MM.1S (cell line): ENCODE results near the gene LARGE1.
"Not testable (repeated sequence)": the region's sequence is repeated elsewhere in the genome, so short reads cannot be mapped to it uniquely, and the experiment has no call there.

Experiments
- DNase-seq: peaks from one replicate; pipeline ENCODE4 v3.0.0-alpha.2; 2015
- H2AFZ ChIP-seq: fragments of 300-600 bp; sonication (generic); 2 replicates; pipeline ENCODE4 v1.6.0; 2016; ENCODE audit warnings: antibody characterized with exemption, low read length
- H3F3A ChIP-seq: fragments of 300-600 bp; sonication (generic); 2 replicates; pipeline ENCODE4 v1.6.1; 2016; ENCODE audit warnings: mild to moderate bottlenecking, antibody characterized with exemption, low read length, moderate library complexity, mixed read lengths; ENCODE audit not compliant: insufficient read depth
- H3K27ac ChIP-seq: fragments of 300-600 bp; sonication (generic); 2 replicates; pipeline ENCODE4 v1.5.1; 2016; ENCODE audit warnings: mild to moderate bottlenecking, low read length
- H3K27me3 ChIP-seq: fragments of 300-600 bp; sonication (generic); replicated peaks from 2 replicates; pipeline ENCODE4 v1.6.0; 2016; ENCODE audit warnings: low read length; ENCODE audit not compliant: insufficient read depth
- H3K36me3 ChIP-seq: fragments of 300-600 bp; sonication (generic); replicated peaks from 2 replicates; pipeline ENCODE4 v1.6.1; 2016; ENCODE audit warnings: mild to moderate bottlenecking, low read length, mixed read lengths; ENCODE audit not compliant: insufficient read depth
- H3K4me1 ChIP-seq: fragments of 300-600 bp; sonication (generic); 2 replicates; pipeline ENCODE4 v1.6.1; 2016; ENCODE audit warnings: low read length, mixed read lengths
- H3K4me2 ChIP-seq: fragments of 300-600 bp; sonication (generic); 2 replicates; pipeline ENCODE4 v1.6.0; 2016; ENCODE audit warnings: low read depth, low read length
- H3K4me3 ChIP-seq: fragments of 300-600 bp; sonication (generic); 2 replicates; pipeline ENCODE4 v1.5.1; 2016; ENCODE audit warnings: low read length, mixed read lengths
- H3K79me2 ChIP-seq: fragments of 300-600 bp; sonication (generic); 2 replicates; pipeline ENCODE4 v1.6.1; 2016; ENCODE audit warnings: mixed run types, low read length, mixed read lengths
- H3K9ac ChIP-seq: fragments of 300-600 bp; sonication (generic); 2 replicates; pipeline ENCODE4 v1.6.1; 2016; ENCODE audit warnings: low read length, mixed read lengths
- H3K9me2 ChIP-seq: fragments of 300-600 bp; sonication (generic); replicated peaks from 2 replicates; pipeline ENCODE4 v1.6.1; 2016; ENCODE audit warnings: mild to moderate bottlenecking, low read length, mixed read lengths; ENCODE audit not compliant: insufficient read depth
- H3K9me3 ChIP-seq: fragments of 300-600 bp; sonication (generic); replicated peaks from 2 replicates; pipeline ENCODE4 v1.6.1; 2016; ENCODE audit warnings: mild to moderate bottlenecking, low read length, mixed read lengths; ENCODE audit not compliant: insufficient read depth
- H4K20me1 ChIP-seq: fragments of 300-600 bp; sonication (generic); 2 replicates; pipeline ENCODE4 v1.6.1; 2016; ENCODE audit warnings: mild to moderate bottlenecking, low read length, moderate library complexity, mixed read lengths; ENCODE audit not compliant: insufficient read depth
- EZH2 ChIP-seq: fragments of 300-600 bp; sonication (generic); optimal IDR thresholded peaks from 2 replicates; pipeline ENCODE3; 2017; ENCODE audit warnings: low read depth, mild to moderate bottlenecking, antibody characterized with exemption, low read length, mixed read lengths
- EZH2phosphoT487 ChIP-seq: fragments of 300-600 bp; sonication (generic); IDR thresholded peaks from 2 replicates; pipeline ENCODE4 v1.6.1; 2018; ENCODE audit warnings: antibody characterized with exemption, low read length
- TF ChIP-seq, protein P1 (sequence below): fragments of 300-600 bp; sonication (generic); IDR thresholded peaks from 2 replicates; pipeline ENCODE4 v1.5.1; 2016; ENCODE audit warnings: antibody characterized with exemption, low read length, mixed read lengths

Gene LARGE1

DNA sequence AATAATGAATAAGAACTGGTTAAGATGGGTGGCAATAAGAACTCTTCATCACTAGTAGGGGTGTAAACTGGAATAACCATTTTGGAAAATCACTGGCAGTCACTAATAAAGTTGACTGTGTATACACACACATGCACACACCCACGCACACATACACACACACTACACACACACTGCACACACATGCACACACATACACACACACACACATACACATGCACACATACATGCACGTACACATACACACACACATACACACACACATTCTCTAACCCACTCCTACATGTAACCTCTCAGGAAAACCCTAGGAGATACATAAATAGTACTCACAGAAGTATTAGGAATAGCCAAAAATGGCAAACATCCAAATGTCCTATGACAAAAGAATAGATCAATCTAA is 455.6 kb downstream of the LARGE1 start:
- no peaks in the 10 kb centered on the region for H3K27me3 ChIP-seq
- H3F3A ChIP-seq, result no peaks in the 10 kb centered on the region
- no peaks in the 10 kb centered on the region for H3K9me3 ChIP-seq
- no peak for DNase-seq
- no peaks in the 10 kb centered on the region for H3K36me3 ChIP-seq
- TF ChIP-seq, protein P1, sequence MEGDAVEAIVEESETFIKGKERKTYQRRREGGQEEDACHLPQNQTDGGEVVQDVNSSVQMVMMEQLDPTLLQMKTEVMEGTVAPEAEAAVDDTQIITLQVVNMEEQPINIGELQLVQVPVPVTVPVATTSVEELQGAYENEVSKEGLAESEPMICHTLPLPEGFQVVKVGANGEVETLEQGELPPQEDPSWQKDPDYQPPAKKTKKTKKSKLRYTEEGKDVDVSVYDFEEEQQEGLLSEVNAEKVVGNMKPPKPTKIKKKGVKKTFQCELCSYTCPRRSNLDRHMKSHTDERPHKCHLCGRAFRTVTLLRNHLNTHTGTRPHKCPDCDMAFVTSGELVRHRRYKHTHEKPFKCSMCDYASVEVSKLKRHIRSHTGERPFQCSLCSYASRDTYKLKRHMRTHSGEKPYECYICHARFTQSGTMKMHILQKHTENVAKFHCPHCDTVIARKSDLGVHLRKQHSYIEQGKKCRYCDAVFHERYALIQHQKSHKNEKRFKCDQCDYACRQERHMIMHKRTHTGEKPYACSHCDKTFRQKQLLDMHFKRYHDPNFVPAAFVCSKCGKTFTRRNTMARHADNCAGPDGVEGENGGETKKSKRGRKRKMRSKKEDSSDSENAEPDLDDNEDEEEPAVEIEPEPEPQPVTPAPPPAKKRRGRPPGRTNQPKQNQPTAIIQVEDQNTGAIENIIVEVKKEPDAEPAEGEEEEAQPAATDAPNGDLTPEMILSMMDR, result no peak
- no peak for TF ChIP-seq EZH2phosphoT487
- no peak for TF ChIP-seq EZH2
- no peak overlapping the region for H3K4me3 ChIP-seq
- no peaks in the 10 kb centered on the region for H4K20me1 ChIP-seq
- no peak overlapping the region for H3K9ac ChIP-seq
- no peaks in the 10 kb centered on the region for H3K9me2 ChIP-seq
- H3K79me2 ChIP-seq, result 0 out of 2 replicates have a peak, but pooled peaks cover 3% of the 10 kb centered on the region
- no peaks in the 10 kb centered on the region for H3K4me1 ChIP-seq
- no peak overlapping the region for H2AFZ ChIP-seq
- no peak overlapping the region for H3K27ac ChIP-seq
- H3K4me2 ChIP-seq, result no peak overlapping the region

DNA sequence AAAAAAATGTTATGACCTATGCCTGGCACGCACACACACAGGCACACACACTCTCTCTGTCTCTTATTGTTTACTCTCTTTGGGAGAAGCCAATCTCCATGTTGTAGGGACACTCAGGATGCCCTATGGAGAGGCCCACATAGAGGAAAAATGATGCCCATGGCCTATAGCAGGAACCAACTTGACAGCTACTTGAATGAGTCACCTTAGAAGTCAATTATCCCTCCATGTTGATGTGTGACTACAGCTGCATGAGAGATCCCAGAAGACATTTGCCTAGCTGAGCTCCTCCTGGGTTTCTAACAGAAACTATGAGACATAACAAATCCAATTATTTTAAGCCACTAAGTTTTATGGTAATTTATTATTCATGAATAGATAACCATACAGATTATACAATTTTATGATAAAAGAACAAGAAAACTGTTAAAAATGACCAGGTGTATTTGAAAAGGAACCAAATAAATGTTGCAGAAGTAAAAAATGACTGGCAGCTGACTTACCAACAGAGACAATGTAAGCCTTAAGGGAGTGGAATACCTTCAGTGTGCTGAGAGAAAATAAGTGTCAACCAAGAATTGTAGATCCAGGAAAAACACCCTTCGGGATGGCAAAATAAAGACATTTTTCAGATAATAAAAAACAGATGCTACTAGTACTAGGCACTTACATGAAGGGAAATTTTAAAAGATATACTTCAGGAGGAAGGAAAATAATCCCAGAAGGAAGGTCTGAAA is 458.4 kb downstream of the LARGE1 start:
- Histone ChIP-seq H3K4me3 (no peak overlapping the region), H3F3A (no peaks in the 10 kb centered on the region), H3K9me2 (no peaks in the 10 kb centered on the region), H3K4me2 (no peak overlapping the region), H2AFZ (no peak overlapping the region), H3K27me3 (no peaks in the 10 kb centered on the region), H3K36me3 (no peaks in the 10 kb centered on the region), H3K9ac (no peak overlapping the region), H4K20me1 (no peaks in the 10 kb centered on the region), H3K9me3 (no peaks in the 10 kb centered on the region), H3K4me1 (no peaks in the 10 kb centered on the region), H3K27ac (no peak overlapping the region), H3K79me2 (no peaks in the 10 kb centered on the region)
- DNase-seq, result no peak
- TF ChIP-seq, protein P1, result no peak
- TF ChIP-seq EZH2 (no peak), EZH2phosphoT487 (no peak)

DNA sequence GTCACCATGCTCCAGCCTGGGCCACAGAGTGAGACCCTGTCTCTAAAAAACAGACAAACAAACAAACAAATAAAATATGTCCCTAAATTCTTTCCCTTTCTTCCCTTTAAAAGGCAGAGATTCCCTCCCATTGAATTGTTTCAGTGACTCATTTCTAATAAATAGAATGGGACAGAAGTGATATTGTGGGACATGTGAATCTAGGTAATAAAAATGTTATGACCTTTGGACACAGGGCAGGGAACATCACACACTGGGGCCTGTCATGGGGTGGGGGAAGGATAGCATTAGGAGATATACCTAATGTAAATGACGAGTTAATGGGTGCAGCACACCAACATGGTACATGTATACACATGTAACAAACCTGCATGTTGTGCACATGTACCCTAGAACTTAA is 459.0 kb downstream of the LARGE1 start:
- not testable (repeated sequence) for H3K27me3 ChIP-seq, H3K4me3 ChIP-seq, H3K9me2 ChIP-seq, H3F3A ChIP-seq, H3K9me3 ChIP-seq, H3K4me2 ChIP-seq, H3K27ac ChIP-seq, H3K79me2 ChIP-seq, H2AFZ ChIP-seq, H4K20me1 ChIP-seq, H3K36me3 ChIP-seq, DNase-seq, H3K4me1 ChIP-seq, H3K9ac ChIP-seq

DNA sequence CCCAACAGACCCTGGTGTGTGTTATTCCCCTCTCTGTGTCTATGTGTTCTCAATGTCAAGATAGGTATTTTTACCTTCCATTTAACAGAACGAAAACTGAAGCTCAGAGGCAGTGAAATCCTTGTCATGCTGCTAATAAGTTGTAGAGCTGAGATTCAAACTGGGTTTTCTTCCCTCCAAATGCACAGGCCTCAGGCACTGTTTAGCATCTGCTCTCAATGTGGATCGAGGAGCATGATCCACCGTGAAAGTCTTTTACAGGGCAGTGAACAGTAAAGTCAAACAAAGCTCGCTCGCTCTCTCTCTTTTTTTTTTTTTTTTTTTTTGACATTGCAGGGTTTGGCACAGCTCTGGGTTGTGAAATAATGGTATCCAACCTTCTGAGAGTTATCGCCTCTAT is 461.1 kb downstream of the LARGE1 start:
- Histone ChIP-seq H3K9me2 (no peaks in the 10 kb centered on the region), H3K9me3 (no peaks in the 10 kb centered on the region), H3K27me3 (no peaks in the 10 kb centered on the region), H3K27ac (no peak overlapping the region), H3K9ac (no peak overlapping the region), H3K79me2 (no peaks in the 10 kb centered on the region), H3F3A (no peaks in the 10 kb centered on the region), H2AFZ (no peak overlapping the region), H3K4me1 (no peaks in the 10 kb centered on the region), H3K4me2 (no peak overlapping the region), H3K4me3 (no peak overlapping the region), H3K36me3 (no peaks in the 10 kb centered on the region), H4K20me1 (no peaks in the 10 kb centered on the region)
- TF ChIP-seq EZH2 (no peak), EZH2phosphoT487 (no peak)
- TF ChIP-seq, protein P1, result no peak
- no peak for DNase-seq
